GM12878 (cell line): ENCODE results near the gene CLDN9. TPM values are rescaled to one million over a fixed set of nuclear protein-coding genes. Genes with fewer than 3 reads are reported as not detected.

Source experiments
- ATAC-seq: fragments of 200-7000 bp; cut with Tn5 transposase; 3 replicates; pipeline ENCODE4 v1.9.1; 2020; ENCODE audit warnings: mild to moderate bottlenecking, moderate library complexity
- BruUV-seq: library from RNA; stranded (reverse); fragments of 400-500 nt; replicated peaks from 2 replicates; lab custom pipeline; 2021; lab: Mats Ljungman, UMichigan
- CTCF ChIA-PET: fragments of 300-600 bp; sonication (Branson Sonifier 250); formaldehyde crosslinking; extraction: SDS; loops from one replicate; lab custom pipeline; 2021; ENCODE audit warnings: inconsistent platforms; lab: Yijun Ruan, JAX
- POLR2A ChIA-PET: fragments of 350-600 bp; formaldehyde crosslinking; extraction: SDS; loops from one replicate; lab custom pipeline; 2021; ENCODE audit warnings: inconsistent platforms; lab: Charles Lee
- RAD21 ChIA-PET: fragments of 300-600 bp; sonication (Branson Sonifier 250); formaldehyde crosslinking; loops from one replicate; lab custom pipeline; 2023; ENCODE audit warnings: antibody characterized with exemption; ENCODE audit not compliant: unreplicated experiment; lab: Charles Lee
- SMC1A ChIA-PET: fragments of 300-600 bp; sonication (Branson Sonifier 250); formaldehyde crosslinking; loops from one replicate; lab custom pipeline; 2023; ENCODE audit not compliant: unreplicated experiment, uncharacterized antibody; lab: Charles Lee
- DNase-seq: peaks from one replicate; pipeline ENCODE4 v3.0.0-alpha.2; 2011; ENCODE audit warnings: low read depth, low spot score
- FAIRE-seq: peaks from 3 replicates; lab custom pipeline; 2011; peaks lifted over from hg19 to GRCh38; lab: Jason Lieb, UNC
- H2AFZ ChIP-seq: 2 replicates; pipeline ENCODE4 v1.6.0; 2011; ENCODE audit warnings: low read depth, low read length, control low read depth; ENCODE audit not compliant: control insufficient read depth
- H3K27ac ChIP-seq: 2 replicates; pipeline ENCODE4 v1.5.1; 2011; ENCODE audit warnings: control low read depth; ENCODE audit not compliant: control insufficient read depth, insufficient read depth
- H3K27me3 ChIP-seq, 2 experiments: replicated peaks in 1 of 2; 2 replicates each; pipeline versions ENCODE4 v1.6.0 to v1.6.1; 2011; ENCODE audit warnings: low read length in 1 of 2; ENCODE audit not compliant: control insufficient read depth in 2 of 2, insufficient read depth in 2 of 2
- H3K36me3 ChIP-seq, 2 experiments: 2 replicates each; pipeline ENCODE4 v1.5.1; 2011; ENCODE audit warnings: low read length in 1 of 2; ENCODE audit not compliant: control insufficient read depth in 2 of 2, insufficient read depth in 2 of 2
- H3K4me1 ChIP-seq: 2 replicates; pipeline ENCODE4 v1.6.1; 2011; ENCODE audit warnings: mild to moderate bottlenecking, low read length, moderate library complexity, mixed read lengths; ENCODE audit not compliant: control insufficient read depth, insufficient read depth
- H3K4me2 ChIP-seq: 2 replicates; pipeline ENCODE4 v1.6.0; 2011; ENCODE audit warnings: control low read depth; ENCODE audit not compliant: control insufficient read depth, insufficient read depth
- H3K4me3 ChIP-seq: fragments of 200-600 bp; sonication (generic); 2 replicates; pipeline ENCODE4 v1.5.1; 2016
- H3K79me2 ChIP-seq: 2 replicates; pipeline ENCODE4 v1.6.0; 2011; ENCODE audit warnings: low read length; ENCODE audit not compliant: control insufficient read depth, insufficient read depth
- H3K9ac ChIP-seq: 2 replicates; pipeline ENCODE4 v1.8.0; 2011; ENCODE audit warnings: low read length, control low read depth, mixed read lengths; ENCODE audit not compliant: control insufficient read depth, insufficient read depth
- H3K9me3 ChIP-seq: replicated peaks from 3 replicates; pipeline ENCODE4 v1.5.1; 2011; ENCODE audit warnings: mild to moderate bottlenecking, low read length; ENCODE audit not compliant: control insufficient read depth, insufficient read depth
- H4K20me1 ChIP-seq: 2 replicates; pipeline ENCODE4 v1.6.0; 2011; ENCODE audit not compliant: control insufficient read depth, insufficient read depth
- BMI1 ChIP-seq: fragments of 450-650 bp; IDR thresholded peaks from 2 replicates; pipeline ENCODE4 v1.6.1; 2016; ENCODE audit warnings: mild to moderate bottlenecking, moderate library complexity, borderline replicate concordance
- ETV6 ChIP-seq, 2 experiments: fragments of 450-650 bp in 1 of 2; IDR thresholded peaks in 1 of 2; conservative IDR thresholded peaks in 1 of 2; 2 replicates each; pipeline ENCODE4 v1.6.1; 2014; ENCODE audit warnings: antibody characterized with exemption in 1 of 2, borderline replicate concordance in 1 of 2, low read depth in 1 of 2, mild to moderate bottlenecking in 1 of 2, moderate library complexity in 1 of 2
- FOS ChIP-seq: IDR thresholded peaks from 3 replicates; pipeline ENCODE4 v1.6.1; 2011; ENCODE audit warnings: borderline replicate concordance; ENCODE audit not compliant: insufficient read length; ENCODE audit errors: extremely low read depth
- IKZF2 ChIP-seq, 2 experiments: fragments of 450-650 bp; IDR thresholded peaks; 2 replicates each; pipeline ENCODE4 v1.6.1; 2017; ENCODE audit warnings: mild to moderate bottlenecking in 2 of 2, moderate library complexity in 2 of 2
- MAX ChIP-seq: IDR thresholded peaks from 2 replicates; pipeline ENCODE4 v1.6.1; 2012; ENCODE audit warnings: low read depth, low read length, improper control_type of control experiment
- MEF2A ChIP-seq: IDR thresholded peaks from 2 replicates; pipeline ENCODE4 v1.6.1; 2011; ENCODE audit warnings: low read depth, mild to moderate bottlenecking, low read length, moderate library complexity; ENCODE audit not compliant: insufficient read depth
- MEF2B ChIP-seq: fragments of 450-650 bp; IDR thresholded peaks from 2 replicates; pipeline ENCODE4 v1.6.1; 2018; ENCODE audit warnings: mild to moderate bottlenecking, moderate library complexity; ENCODE audit not compliant: partially characterized antibody, poor library complexity, severe bottlenecking
- NR2F1 ChIP-seq: fragments of 450-650 bp; conservative IDR thresholded peaks from 2 replicates; pipeline ENCODE4 v1.6.1; 2017; ENCODE audit warnings: mild to moderate bottlenecking
- PML ChIP-seq: IDR thresholded peaks from 2 replicates; pipeline ENCODE4 v1.6.1; 2012; ENCODE audit warnings: low read length, inconsistent platforms
- RB1 ChIP-seq: fragments of 450-650 bp; formaldehyde crosslinking; IDR thresholded peaks from 2 replicates; pipeline ENCODE4 v1.6.1; 2017; ENCODE audit warnings: mild to moderate bottlenecking, borderline replicate concordance
- RELA ChIP-seq: fragments of 450-650 bp; IDR thresholded peaks from 2 replicates; pipeline ENCODE4 v1.8.0; 2014; ENCODE audit warnings: borderline replicate concordance; ENCODE audit not compliant: partially characterized antibody
- RUNX3 ChIP-seq: IDR thresholded peaks from 2 replicates; pipeline ENCODE4 v1.6.1; 2012; ENCODE audit warnings: low read length, inconsistent platforms
- SMC3 ChIP-seq: IDR thresholded peaks from 2 replicates; pipeline ENCODE4 v1.6.1; 2011; ENCODE audit warnings: low read length, improper control_type of control experiment, borderline replicate concordance
- SUZ12 ChIP-seq: fragments of 200-600 bp; sonication (generic); IDR thresholded peaks from one replicate; pipeline ENCODE4 v1.6.1; 2018; ENCODE audit warnings: antibody characterized with exemption, mild to moderate bottlenecking; ENCODE audit not compliant: unreplicated experiment
- TARDBP ChIP-seq: IDR thresholded peaks from 2 replicates; pipeline ENCODE4 v1.6.1; 2016; ENCODE audit warnings: borderline replicate concordance
- ZNF622 ChIP-seq: fragments of 450-650 bp; IDR thresholded peaks from 2 replicates; pipeline ENCODE4 v1.6.1; 2017; ENCODE audit warnings: mild to moderate bottlenecking, inconsistent platforms
- WGBS: methylation state at CpG from one replicate; pipeline ENCODE4 v1.1.6; 2016; ENCODE audit warnings: low lambda C conversion rate; ENCODE audit not compliant: insufficient replicate concordance, insufficient coverage; ENCODE audit errors: missing lambda C conversion rate; 5-methylcytosine and 5-hydroxymethylcytosine counted together
- in situ Hi-C: fragments of 300-500 bp; cut with MboI; formaldehyde crosslinking; loops from 9 replicates; pipeline ENCODE4 v1.14.3; 2018; ENCODE audit warnings: mixed read lengths
- intact Hi-C: fragments of 100-400 bp; cut with micrococcal nuclease; formaldehyde crosslinking; loops from one replicate; pipeline ENCODE4 v1.14.2; 2022; ENCODE audit not compliant: unreplicated experiment
- polyA plus RNA-seq, 11 experiments: library from polyadenylated mRNA; depleted of rRNA in 4 of 11; unstranded in 6 of 11; stranded (reverse) in 5 of 11; fragments of >200 nt; fragmentation: Nextera tagmentation in 4 of 11; fragmentation: Illumina TruSeq in 1 of 11; extraction: Ambion mirVana in 4 of 11; extraction: Trizol in 1 of 11; gene quantifications; 1 replicate in 1 of 11; 2 replicates in 10 of 11; pipeline versions ENCODE4 v1.2.1 to v1.2.3, GENCODE V29; 2011 to 2016; ENCODE audit warnings: inconsistent platforms in 2 of 11, missing spikeins in 2 of 11, low read depth in 1 of 11
- total RNA-seq, 4 experiments: library from RNA; depleted of rRNA in 3 of 4; stranded (reverse); fragments of >200 nt in 3 of 4; fragmentation: Illumina TruSeq in 1 of 4; extraction: Trizol in 1 of 4; gene quantifications; 2 replicates each; pipeline versions ENCODE4 v1.2.1 to v1.2.3, GENCODE V29; 2013 to 2021
- TF ChIP-seq, protein P1 (sequence below): fragments of 450-650 bp; IDR thresholded peaks from 2 replicates; pipeline ENCODE4 v1.6.1; 2017; ENCODE audit warnings: low read depth, mild to moderate bottlenecking, moderate library complexity
- TF ChIP-seq, protein P2 (sequence below): IDR thresholded peaks from 2 replicates; pipeline ENCODE4 v1.6.1; 2011; ENCODE audit warnings: borderline replicate concordance, low read depth, mild to moderate bottlenecking, moderate library complexity, mixed read lengths, low read length; ENCODE audit not compliant: insufficient read depth; ENCODE audit errors: extremely low read length
- TF ChIP-seq, protein P3 (sequence below): fragments of 450-650 bp; IDR thresholded peaks from 2 replicates; pipeline ENCODE4 v1.6.1; 2017; ENCODE audit warnings: borderline replicate concordance

The CLDN9 gene
- total and polyA plus RNA-seq, 10 of the 15 experiments (the other 5 are each of a cell fraction or from before 2014, with no cell fraction given) = not detected

DNA sequence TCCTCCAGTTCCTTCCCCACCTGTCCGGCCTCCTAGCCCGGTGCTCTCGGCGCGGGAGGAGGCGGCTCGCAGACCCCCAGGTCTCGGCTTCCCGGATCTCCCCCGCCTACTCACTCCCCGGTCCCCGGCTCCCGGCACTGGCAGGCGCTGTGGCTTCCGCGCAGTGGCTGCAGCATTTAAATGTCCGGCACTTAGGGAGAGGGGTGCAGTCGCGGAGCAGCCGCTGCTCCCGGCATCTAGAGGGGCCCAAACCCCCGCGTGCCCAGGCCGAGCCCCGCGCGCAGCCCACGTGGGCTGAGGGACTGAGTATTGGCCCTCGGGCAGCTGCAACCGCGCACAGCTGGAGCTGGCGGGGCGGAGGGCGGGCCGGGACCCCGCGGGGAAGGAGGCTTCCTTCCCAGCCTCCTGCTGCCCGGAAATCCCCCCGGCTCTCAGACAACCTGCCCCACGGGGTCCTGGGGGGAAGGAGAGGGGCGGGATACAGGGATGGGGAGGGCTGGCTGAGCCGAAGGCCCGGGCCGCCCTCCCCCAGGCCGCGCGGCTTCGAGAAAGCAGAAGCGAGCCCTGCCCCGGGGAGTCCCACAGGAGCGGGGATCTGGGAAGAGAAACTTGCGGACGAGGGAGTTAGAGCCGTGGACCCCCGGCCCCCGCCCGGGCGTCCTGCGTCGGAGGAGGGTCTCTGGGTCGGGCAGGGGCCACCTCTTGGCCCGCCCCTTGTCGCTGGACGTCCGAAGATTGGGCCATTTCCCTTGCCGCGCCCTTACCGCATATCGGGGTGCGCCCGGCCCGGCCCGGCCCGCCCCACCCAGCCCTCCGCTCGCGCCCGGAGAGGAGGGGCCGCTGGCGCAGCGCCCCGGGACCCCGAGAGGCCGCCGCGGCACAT is 33.3 kb downstream of the CLDN9 start, which contains the start of gene MMP25:
Gene MMP25, plus strand, starts transcription at position 804 of the 883 bp plus-strand sequence. CDS start 357 bp downstream, outside the sequence.
- BruUV-seq = no TSS peak
- intact Hi-C loops = no loop called here
- TF ChIP-seq SUZ12 (no peak), PML (no peak), RB1 (no peak), MEF2A (no peak), SMC3 (no peak), RUNX3 (no peak), IKZF2 (IDR thresholded peaks at IDR 0.05) (peak; percentile 58 to 73), ZNF622 (no peak), MEF2B (no peak), ETV6 (conservative IDR thresholded peaks at IDR 0.05 in 1 of 2, IDR thresholded peaks at IDR 0.05 in 1 of 2; ENCODE audit: borderline replicate concordance in 1 of 2, low read depth in 1 of 2) (no peak), NR2F1 (0 out of 2 replicates have a peak, but pooled peaks have one; percentile 13), MAX (0 out of 2 replicates have a peak, but pooled peaks have one; percentile 22), TARDBP (no peak), RELA (no peak), BMI1 (no peak), FOS (no peak)
- TF ChIP-seq, protein P1, sequence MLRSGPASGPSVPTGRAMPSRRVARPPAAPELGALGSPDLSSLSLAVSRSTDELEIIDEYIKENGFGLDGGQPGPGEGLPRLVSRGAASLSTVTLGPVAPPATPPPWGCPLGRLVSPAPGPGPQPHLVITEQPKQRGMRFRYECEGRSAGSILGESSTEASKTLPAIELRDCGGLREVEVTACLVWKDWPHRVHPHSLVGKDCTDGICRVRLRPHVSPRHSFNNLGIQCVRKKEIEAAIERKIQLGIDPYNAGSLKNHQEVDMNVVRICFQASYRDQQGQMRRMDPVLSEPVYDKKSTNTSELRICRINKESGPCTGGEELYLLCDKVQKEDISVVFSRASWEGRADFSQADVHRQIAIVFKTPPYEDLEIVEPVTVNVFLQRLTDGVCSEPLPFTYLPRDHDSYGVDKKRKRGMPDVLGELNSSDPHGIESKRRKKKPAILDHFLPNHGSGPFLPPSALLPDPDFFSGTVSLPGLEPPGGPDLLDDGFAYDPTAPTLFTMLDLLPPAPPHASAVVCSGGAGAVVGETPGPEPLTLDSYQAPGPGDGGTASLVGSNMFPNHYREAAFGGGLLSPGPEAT = peak; percentile 67; the same call in 1 of the 2 replicates
- TF ChIP-seq, protein P2, sequence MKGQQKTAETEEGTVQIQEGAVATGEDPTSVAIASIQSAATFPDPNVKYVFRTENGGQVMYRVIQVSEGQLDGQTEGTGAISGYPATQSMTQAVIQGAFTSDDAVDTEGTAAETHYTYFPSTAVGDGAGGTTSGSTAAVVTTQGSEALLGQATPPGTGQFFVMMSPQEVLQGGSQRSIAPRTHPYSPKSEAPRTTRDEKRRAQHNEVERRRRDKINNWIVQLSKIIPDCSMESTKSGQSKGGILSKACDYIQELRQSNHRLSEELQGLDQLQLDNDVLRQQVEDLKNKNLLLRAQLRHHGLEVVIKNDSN = peak; percentile 12
- TF ChIP-seq, protein P3, sequence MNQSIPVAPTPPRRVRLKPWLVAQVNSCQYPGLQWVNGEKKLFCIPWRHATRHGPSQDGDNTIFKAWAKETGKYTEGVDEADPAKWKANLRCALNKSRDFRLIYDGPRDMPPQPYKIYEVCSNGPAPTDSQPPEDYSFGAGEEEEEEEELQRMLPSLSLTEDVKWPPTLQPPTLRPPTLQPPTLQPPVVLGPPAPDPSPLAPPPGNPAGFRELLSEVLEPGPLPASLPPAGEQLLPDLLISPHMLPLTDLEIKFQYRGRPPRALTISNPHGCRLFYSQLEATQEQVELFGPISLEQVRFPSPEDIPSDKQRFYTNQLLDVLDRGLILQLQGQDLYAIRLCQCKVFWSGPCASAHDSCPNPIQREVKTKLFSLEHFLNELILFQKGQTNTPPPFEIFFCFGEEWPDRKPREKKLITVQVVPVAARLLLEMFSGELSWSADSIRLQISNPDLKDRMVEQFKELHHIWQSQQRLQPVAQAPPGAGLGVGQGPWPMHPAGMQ = no peak

More for the DNA sequence above, 33.3 kb downstream of the CLDN9 start, which contains the start of gene MMP25:
- Histone ChIP-seq H3K79me2 (no peaks in the 10 kb centered on the region), H2AFZ (peak within 1 kb of the TSS; percentile 62), H3K9ac (peak within 1 kb of the TSS; percentile 50), H3K9me3 (no peaks in the 10 kb centered on the region), H3K4me1 (peaks cover 2% of the 10 kb centered on the region; the same call in 1 of the 2 replicates), H3K4me3 (peak within 1 kb of the TSS; percentile 82), H3K27me3 (peaks cover 0 to 1% of the 10 kb centered on the region in 2 experiments; a peak in 2 of 4 replicates), H4K20me1 (no peaks in the 10 kb centered on the region), H3K4me2 (peak within 1 kb of the TSS; percentile 96), H3K27ac (no peak within 1 kb of the TSS), H3K36me3 (no peaks in the 10 kb centered on the region)
- no peak for FAIRE-seq
- ChIA-PET POLR2A (interaction anchor here (0.5 kb wide), 1 partner anchor 84 kb away, joined by 9 read pairs; no protein-coding TSS in a partner anchor), SMC1A (no interaction called here), RAD21 (no interaction called here), CTCF (interaction anchor here (0.6 to 9.0 kb wide), 3 partner anchors 16 to 42 kb away, joined by 3 to 76 read pairs (median 3); no protein-coding TSS in a partner anchor)
- in situ Hi-C loops = no loop called here
- no peak for DNase-seq
- WGBS = 5% methylated on average over 49 of the region's 86 CpGs
- peak; percentile 88 for ATAC-seq
